Measurements from ENCODE around the gene SLC4A3.

The SLC4A3 gene

GRCh38 chr2:219631904-219632759 is 4.7 kb downstream of the SLC4A3 start:
- no peak for DNase-seq (ENCODE audit: low spot score)

GRCh38 chr2:219632760-219633105 is 5.3 kb downstream of the SLC4A3 start:
- DNase-seq (ENCODE audit: low spot score), result no peak

- DNase-seq (ENCODE audit: low spot score), result no peak
These were observed 6.0 kb downstream of the SLC4A3 start for GRCh38 chr2:219633276-219634065.

GRCh38 chr2:219634171-219634940 is 6.9 kb downstream of the SLC4A3 start:
- no peak for DNase-seq (ENCODE audit: low spot score)

- no peak for DNase-seq (ENCODE audit: low spot score)
These were observed 7.7 kb downstream of the SLC4A3 start for GRCh38 chr2:219634951-219635751.

- DNase-seq (ENCODE audit: low spot score), result no peak
These were observed 8.9 kb downstream of the SLC4A3 start for GRCh38 chr2:219636144-219636915.

- DNase-seq (ENCODE audit: low spot score), result no peak
These were observed 9.8 kb downstream of the SLC4A3 start for GRCh38 chr2:219636941-219637841.

- no peak for DNase-seq (ENCODE audit: low spot score)
These were observed 10.4 kb downstream of the SLC4A3 start for GRCh38 chr2:219637842-219638185.

GRCh38 chr2:219638217-219638947 is 11.0 kb downstream of the SLC4A3 start:
- no peak for DNase-seq (ENCODE audit: low spot score)

- peak; percentile 37 for DNase-seq (ENCODE audit: low spot score)
These were observed 11.7 kb downstream of the SLC4A3 start for GRCh38 chr2:219638948-219639755.

GRCh38 chr2:219641390-219642068 is 14.1 kb downstream of the SLC4A3 start:
- DNase-seq (ENCODE audit: low spot score), result no peak

- DNase-seq (ENCODE audit: low spot score), result no peak
These were observed 14.6 kb downstream of the SLC4A3 start for GRCh38 chr2:219642069-219642454.

GRCh38 chr2:219642465-219643083 is 15.1 kb downstream of the SLC4A3 start:
- DNase-seq (ENCODE audit: low spot score), result peak; percentile 96

- DNase-seq (ENCODE audit: low spot score), result no peak
These were observed 15.6 kb downstream of the SLC4A3 start for GRCh38 chr2:219643084-219643473.

GRCh38 chr2:219643788-219644398 is 16.5 kb downstream of the SLC4A3 start:
- DNase-seq (ENCODE audit: low spot score), result no peak

GRCh38 chr2:219644801-219645480 is 17.5 kb downstream of the SLC4A3 start:
- DNase-seq (ENCODE audit: low spot score), result no peak
